GM20000 (cell line): Measurements from ENCODE around the gene GRID1.
A peak's percentile ranks its signal among the peaks of the same experiment; 100 is the strongest.

Experiments used
- DNase-seq: peaks from one replicate; pipeline ENCODE4 v3.0.0; 2012; ENCODE audit warnings: low spot score
- CTCF ChIP-seq: IDR thresholded peaks from 2 replicates; pipeline ENCODE4 v1.5.1; 2012; ENCODE audit warnings: mild to moderate bottlenecking, control low read depth; ENCODE audit errors: extremely low read depth, missing control alignments

GRID1 gene

DNA sequence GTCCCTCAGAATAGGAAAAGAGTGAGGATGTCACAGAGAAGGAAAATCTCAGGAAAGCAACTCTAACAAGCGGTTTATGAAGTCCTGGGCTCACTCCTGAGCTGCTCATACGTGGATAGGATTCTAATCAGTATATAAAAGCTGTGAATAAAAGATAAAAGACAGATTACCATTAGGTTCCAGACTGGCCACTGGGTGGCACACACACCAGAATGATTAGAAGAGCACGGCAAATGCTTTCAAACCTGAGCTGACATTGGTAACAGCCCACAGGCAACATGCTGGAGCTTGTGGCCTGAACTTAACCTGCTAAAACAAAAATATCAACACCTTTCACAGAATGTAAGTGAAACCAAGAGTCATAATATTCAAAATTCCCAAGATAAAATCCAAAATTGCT lies 370.8 kb downstream of the GRID1 start:
- peak; percentile 36 for DNase-seq
- TF ChIP-seq CTCF = peak; percentile 10

DNA sequence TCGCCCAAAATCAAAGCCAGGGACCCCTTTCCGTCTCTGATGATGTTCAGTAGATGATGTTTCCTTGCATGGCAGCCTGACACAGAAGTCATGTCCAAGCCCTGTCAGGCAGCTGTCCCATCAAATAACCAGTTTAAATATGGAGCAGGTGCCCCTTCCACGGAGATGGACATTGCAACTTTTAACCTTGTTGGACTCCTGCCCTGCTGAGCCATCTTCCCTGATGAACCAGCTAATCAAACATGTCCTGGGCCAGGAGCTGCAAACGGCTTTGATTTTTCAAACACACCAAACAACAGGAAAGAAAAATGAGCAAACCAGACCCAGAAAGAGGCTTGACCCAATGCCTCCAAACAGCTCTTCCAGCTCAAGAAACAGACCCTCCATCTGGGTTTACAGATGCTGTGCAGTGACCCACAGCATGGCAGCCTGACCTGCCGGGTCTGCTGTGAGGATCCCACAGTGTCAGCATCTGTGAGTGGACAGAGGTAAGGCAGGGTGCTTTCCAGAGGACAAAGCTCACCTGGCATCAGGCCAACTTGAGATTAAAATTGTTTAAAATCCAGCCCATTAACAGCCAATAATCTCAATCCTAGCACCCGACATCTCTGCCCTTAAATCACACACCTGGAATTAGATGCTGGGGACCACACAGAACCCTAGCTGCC lies 372.6 kb downstream of the GRID1 start:
- no peak for DNase-seq
- no peak for TF ChIP-seq CTCF

- TF ChIP-seq CTCF = no peak
- no peak for DNase-seq
Measured at GRCh38 chr10:85993140-85993539, 373.5 kb downstream of the GRID1 start.

- TF ChIP-seq CTCF = no peak
- DNase-seq = no peak
Measured at GRCh38 chr10:85992324-85992723, 374.3 kb downstream of the GRID1 start.

- TF ChIP-seq CTCF = no peak
- no peak for DNase-seq
Measured at GRCh38 chr10:85986777-85987176, 379.8 kb downstream of the GRID1 start.

GRCh38 chr10:85983051-85983450 lies 383.5 kb downstream of the GRID1 start:
- no peak for DNase-seq
- TF ChIP-seq CTCF = no peak

DNA sequence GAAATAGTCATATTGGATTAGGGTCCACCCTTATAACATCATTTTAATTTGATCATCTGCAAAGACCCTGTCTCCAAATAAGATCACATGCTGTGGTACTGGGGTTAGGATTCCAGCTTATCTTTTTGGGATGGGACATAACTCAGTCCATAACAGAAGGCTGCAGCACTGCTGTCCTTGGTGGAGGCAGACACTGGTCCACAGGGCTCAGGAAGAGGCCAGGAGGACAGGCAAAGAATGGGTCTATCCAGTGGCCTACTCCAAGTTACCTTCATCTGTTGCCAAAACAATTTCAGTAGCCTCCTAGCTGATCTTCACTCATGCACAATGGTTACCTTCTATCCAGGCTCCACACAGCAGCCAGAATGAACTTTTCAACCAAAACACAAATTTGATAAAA lies 387.0 kb downstream of the GRID1 start:
- DNase-seq = no peak
- no peak for TF ChIP-seq CTCF
